ENCODE results near the gene SPEF1. TPM values are rescaled to one million over a fixed set of nuclear protein-coding genes. Genes with fewer than 3 reads are reported as not detected.
A peak's percentile ranks its signal among the peaks of the same experiment; 100 is the strongest.

Gene SPEF1
- total RNA-seq, 4 donors from 2014 or later: not detected

DNA sequence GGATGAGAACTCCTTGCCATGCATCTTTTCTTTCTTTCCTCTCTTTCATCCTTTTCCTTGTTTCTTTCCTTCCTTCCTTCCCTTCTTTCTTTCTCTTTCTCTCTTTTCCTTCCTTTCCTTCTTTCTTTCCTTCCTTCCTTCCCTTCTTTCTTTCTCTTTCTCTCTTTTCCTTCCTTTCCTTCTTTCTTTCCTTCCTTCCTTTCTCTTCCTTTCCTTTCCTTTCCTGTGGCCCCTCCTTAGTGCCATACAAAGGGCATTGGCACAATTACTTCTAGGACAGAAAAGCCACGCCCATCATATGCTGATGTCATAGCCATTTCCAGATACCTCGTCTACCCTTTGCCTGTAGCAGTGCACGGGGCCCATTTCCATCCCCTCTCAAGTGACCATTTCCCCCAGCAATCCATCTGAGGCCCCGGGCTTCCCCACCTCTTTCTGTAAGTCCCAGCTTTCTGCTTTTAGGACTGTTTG lies 7.5 kb upstream of the SPEF1 start:
- Histone ChIP-seq H3K27me3 (no peaks in the 10 kb centered on the region), H3K9me3 (no peaks in the 10 kb centered on the region), H3K27ac (no peak overlapping the region), H3K4me1 (peaks cover 20 to 29% of the 10 kb centered on the region in 2 donors), H3K4me3 (no peak overlapping the region), H3K36me3 (no peaks in the 10 kb centered on the region)
- intact Hi-C loops (cut with DNase I; ENCODE audit: low total_unique reads): loop anchor here (5.0 kb wide), 1 partner anchor 299 kb away; no protein-coding TSS in a partner anchor
- in situ Hi-C loops (cut with MboI; ENCODE audit: low sequenced_read_pairs in 4 of 4): no loop called here
- DNase-seq (no peak), ATAC-seq (no peak)
- TF ChIP-seq POLR2A (IDR thresholded peaks at IDR 0.05): no peak
- TF ChIP-seq, protein P1, sequence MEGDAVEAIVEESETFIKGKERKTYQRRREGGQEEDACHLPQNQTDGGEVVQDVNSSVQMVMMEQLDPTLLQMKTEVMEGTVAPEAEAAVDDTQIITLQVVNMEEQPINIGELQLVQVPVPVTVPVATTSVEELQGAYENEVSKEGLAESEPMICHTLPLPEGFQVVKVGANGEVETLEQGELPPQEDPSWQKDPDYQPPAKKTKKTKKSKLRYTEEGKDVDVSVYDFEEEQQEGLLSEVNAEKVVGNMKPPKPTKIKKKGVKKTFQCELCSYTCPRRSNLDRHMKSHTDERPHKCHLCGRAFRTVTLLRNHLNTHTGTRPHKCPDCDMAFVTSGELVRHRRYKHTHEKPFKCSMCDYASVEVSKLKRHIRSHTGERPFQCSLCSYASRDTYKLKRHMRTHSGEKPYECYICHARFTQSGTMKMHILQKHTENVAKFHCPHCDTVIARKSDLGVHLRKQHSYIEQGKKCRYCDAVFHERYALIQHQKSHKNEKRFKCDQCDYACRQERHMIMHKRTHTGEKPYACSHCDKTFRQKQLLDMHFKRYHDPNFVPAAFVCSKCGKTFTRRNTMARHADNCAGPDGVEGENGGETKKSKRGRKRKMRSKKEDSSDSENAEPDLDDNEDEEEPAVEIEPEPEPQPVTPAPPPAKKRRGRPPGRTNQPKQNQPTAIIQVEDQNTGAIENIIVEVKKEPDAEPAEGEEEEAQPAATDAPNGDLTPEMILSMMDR (IDR thresholded peaks at IDR 0.05 in 4 of 5, conservative IDR thresholded peaks at IDR 0.05 in 1 of 5): no peak

DNA sequence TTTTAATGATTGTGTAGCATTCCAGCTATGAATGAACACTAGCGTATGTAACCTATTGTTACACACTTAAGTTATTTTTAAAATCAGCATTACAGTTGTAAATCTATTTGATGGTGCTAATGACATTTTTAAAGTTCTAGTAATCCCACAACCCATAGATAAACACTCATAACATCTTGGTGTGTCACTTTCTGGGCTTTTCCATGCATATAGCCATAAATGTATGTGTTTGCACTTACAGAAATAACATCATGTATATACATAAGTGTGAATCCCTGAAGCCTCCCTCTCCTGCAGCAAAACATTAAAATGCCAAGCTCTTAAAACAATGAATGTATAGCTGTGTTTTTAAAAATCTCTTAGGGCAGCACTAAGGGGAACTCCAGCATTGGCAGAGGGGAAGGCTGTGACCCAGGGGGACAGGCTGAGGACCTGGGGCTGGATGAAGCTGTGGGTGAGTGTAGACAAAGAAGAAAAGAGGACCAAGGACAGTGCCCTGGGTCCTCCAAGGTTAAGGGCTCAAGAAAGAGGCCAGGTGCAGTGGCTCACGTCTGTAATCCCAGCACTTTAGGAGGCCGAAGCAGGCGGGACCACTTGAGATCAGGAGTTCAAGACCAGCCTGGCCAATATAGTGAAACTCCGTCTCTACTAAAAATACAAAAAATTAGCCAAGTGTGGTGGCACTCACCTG lies 6.2 kb upstream of the SPEF1 start:
- H3K27ac ChIP-seq: peak overlapping the region in 3 of 4 donors; percentile 21 to 51 (median 50)
- ATAC-seq (no peak), DNase-seq (no peak)
- H3K4me3 ChIP-seq: peak overlapping the region in 3 of 4 donors; percentile 18 to 34 (median 22)
- intact Hi-C loops (cut with DNase I; ENCODE audit: low total_unique reads) (loop anchor here (2.0 to 5.0 kb wide), 2 partner anchors 59 to 300 kb away; partner anchors contain the start of gene MAVS), in situ Hi-C loops (cut with MboI; ENCODE audit: low sequenced_read_pairs in 4 of 4) (no loop called here)
- no peaks in the 10 kb centered on the region for H3K36me3 ChIP-seq
- H3K9me3 ChIP-seq: no peaks in the 10 kb centered on the region
- peaks cover 28 to 32% of the 10 kb centered on the region in 2 donors for H3K4me1 ChIP-seq
- H3K27me3 ChIP-seq: no peaks in the 10 kb centered on the region
- TF ChIP-seq, protein P1 (IDR thresholded peaks at IDR 0.05 in 4 of 5, conservative IDR thresholded peaks at IDR 0.05 in 1 of 5): no peak
- no peak for TF ChIP-seq POLR2A (IDR thresholded peaks at IDR 0.05)

DNA sequence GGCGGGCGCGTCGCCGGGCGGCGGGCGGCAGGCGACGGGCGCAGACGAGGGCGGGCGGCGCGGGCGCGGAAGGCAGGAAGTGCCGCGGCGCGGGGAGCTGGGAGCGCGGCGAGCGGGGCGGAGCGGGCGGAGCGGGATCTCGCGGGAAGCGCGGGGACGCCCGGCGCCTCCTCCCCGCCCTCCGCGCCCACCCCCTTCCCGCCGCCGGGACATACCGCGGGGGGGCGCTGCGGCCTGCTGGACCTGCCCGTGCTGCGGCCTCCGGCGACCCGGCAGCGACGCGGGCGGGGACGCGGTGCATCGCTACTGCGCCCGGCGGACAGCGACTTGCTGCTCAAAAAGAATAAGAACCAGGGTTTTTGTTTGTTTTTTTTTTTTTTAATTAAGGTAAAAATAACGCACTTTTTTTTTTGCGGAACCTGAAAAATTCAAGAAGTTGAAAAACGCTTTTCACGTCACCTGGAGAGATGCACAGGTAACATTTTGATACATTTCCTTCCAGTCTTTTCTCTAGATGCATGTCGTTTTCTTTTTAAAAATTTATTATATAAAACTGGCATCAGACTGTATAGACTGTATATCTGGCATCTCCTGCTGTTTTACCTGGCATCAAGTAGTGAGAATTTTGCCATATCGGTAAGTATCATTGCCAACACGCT lies 5.5 kb upstream of the SPEF1 start, which contains the start of gene CENPB:
Gene CENPB, minus strand, starts transcription at position 76 of the 659 bp plus-strand sequence. CDS start 257 bp downstream, outside the sequence.
- Histone ChIP-seq H3K27ac (peak within 1 kb of the TSS; percentile 76 to 85 (median 82)), H3K4me3 (peak within 1 kb of the TSS; percentile 65 to 68 (median 67)), H3K36me3 (no peaks in the 10 kb centered on the region), H3K27me3 (no peaks in the 10 kb centered on the region), H3K9me3 (no peaks in the 10 kb centered on the region), H3K4me1 (peaks cover 28 to 32% of the 10 kb centered on the region in 2 donors)
- in situ Hi-C loops (cut with MboI; ENCODE audit: low sequenced_read_pairs in 4 of 4): no loop called here
- intact Hi-C loops (cut with DNase I; ENCODE audit: low total_unique reads): loop anchor here (1.0 to 5.0 kb wide), 3 partner anchors 34 to 301 kb away; partner anchors contain the start of genes AP5S1 and MAVS
- no peak for TF ChIP-seq POLR2A (IDR thresholded peaks at IDR 0.05)
- TF ChIP-seq, protein P1 (IDR thresholded peaks at IDR 0.05 in 4 of 5, conservative IDR thresholded peaks at IDR 0.05 in 1 of 5): peak; percentile 59 to 97 (median 66)
- ATAC-seq (peak; percentile 91 to 92), DNase-seq (peak; percentile 76 to 82)

DNA sequence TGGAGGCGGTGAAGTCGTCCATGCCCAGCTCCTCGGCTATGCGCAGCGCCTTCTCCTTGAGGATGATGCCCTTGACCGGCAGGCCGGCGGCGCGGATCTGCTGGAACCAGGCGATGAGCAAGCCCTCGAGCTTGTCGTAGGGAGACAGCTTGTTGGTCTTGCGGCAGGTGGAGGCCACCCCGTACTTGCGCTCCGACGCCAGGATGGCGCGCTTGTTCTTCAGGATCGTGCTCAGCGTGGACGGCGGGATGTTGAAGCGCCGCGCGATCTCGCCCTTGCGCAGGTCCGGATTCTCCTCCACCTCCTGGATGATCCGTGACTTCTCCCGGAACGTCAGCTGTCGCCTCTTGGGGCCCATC lies 4.9 kb upstream of the SPEF1 start:
- DNase-seq: peak; percentile 23 to 53
- Histone ChIP-seq H3K27ac (peak overlapping the region; percentile 76 to 85 (median 82)), H3K4me3 (peak overlapping the region; percentile 65 to 68 (median 67)), H3K9me3 (no peaks in the 10 kb centered on the region), H3K4me1 (peaks cover 29 to 33% of the 10 kb centered on the region in 2 donors), H3K36me3 (no peaks in the 10 kb centered on the region), H3K27me3 (no peaks in the 10 kb centered on the region)
- ATAC-seq: peak; percentile 56 to 71
- intact Hi-C loops (cut with DNase I; ENCODE audit: low total_unique reads) (loop anchor here (1.0 to 5.0 kb wide), 3 partner anchors 34 to 301 kb away; partner anchors contain the start of genes AP5S1 and MAVS), in situ Hi-C loops (cut with MboI; ENCODE audit: low sequenced_read_pairs in 4 of 4) (no loop called here)
- TF ChIP-seq, protein P1 (IDR thresholded peaks at IDR 0.05 in 4 of 5, conservative IDR thresholded peaks at IDR 0.05 in 1 of 5): no peak
- TF ChIP-seq POLR2A (IDR thresholded peaks at IDR 0.05): no peak

Measured in gastrocnemius medialis (tissue), 4 donors.